ENCODE results near the gene EDC4. TPM values are rescaled to one million over a fixed set of nuclear protein-coding genes. Genes with fewer than 3 reads are reported as not detected.
A peak's percentile ranks its signal among the peaks of the same experiment; 100 is the strongest.

The EDC4 gene
- total RNA-seq, 1 experiment from 2014 or later: 106 TPM

DNA sequence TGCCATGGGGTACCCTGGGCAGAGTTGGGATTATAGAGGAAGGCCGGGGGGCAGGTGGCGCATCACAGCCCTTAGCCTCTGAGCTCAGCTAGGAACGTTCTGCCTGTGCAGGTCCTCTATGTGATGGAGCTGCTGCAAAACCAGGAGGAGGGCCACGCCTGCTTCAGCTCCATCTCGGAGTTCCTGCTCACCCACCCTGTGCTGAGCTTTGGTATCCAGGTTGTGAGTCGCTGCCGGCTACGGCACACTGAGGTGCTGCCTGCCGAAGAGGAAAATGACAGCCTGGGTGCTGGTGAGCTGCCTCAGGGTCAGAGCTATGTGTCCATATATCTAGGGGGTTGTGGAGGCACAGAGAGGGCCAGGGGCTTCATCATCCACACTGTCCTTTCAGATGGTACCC, 6.0 kb downstream of the EDC4 start:
- Mint-ChIP-seq H3K36me3 (ENCODE audit: insufficient read depth in 1 of 3, low read depth in 3 of 3) (peaks cover 29 to 77% (median 69%) of the 10 kb centered on the region in 3 experiments), H3K4me3 (peak overlapping the region in 1 of 2 experiments; percentile 32; a peak in 1 of 5 replicates), H3K27ac (peak overlapping the region in 1 of 3 experiments; percentile 52; a peak in 1 of 7 replicates)

More for the DNA sequence above, 6.0 kb downstream of the EDC4 start:
- Histone ChIP-seq H2BK15ac (ENCODE audit: low read depth, low read length) (no peak overlapping the region), H2BK5ac (ENCODE audit: insufficient read length, low read length) (no peak overlapping the region), H3K9ac (ENCODE audit: extremely low read depth, insufficient read length, low read length) (no peak overlapping the region), H2BK120ac (ENCODE audit: low read depth, low read length, poor library complexity, severe bottlenecking) (no peak overlapping the region), H4K8ac (replicated peaks; ENCODE audit: insufficient read length, low read depth, low read length) (no peak overlapping the region), H3K79me1 (ENCODE audit: insufficient read depth, low read depth, low read length, poor library complexity, severe bottlenecking) (no peaks in the 10 kb centered on the region), H2BK20ac (ENCODE audit: low read depth, low read length, poor library complexity, severe bottlenecking) (no peak overlapping the region), H3K4me1 (ENCODE audit: insufficient read depth, low read length) (no peaks in the 10 kb centered on the region; the same call in 1 of the 2 replicates), H2BK12ac (ENCODE audit: insufficient read length, low read depth, low read length) (no peak overlapping the region), H3K56ac (ENCODE audit: insufficient read length, low read depth, low read length) (no peak overlapping the region), H3K23me2 (ENCODE audit: insufficient read length, low read depth, low read length, poor library complexity, severe bottlenecking) (peaks cover 2% of the 10 kb centered on the region), H2AFZ (ENCODE audit: low read length) (no peak overlapping the region), H2AK5ac (ENCODE audit: insufficient read length, low read length) (no peak overlapping the region), H4K91ac (ENCODE audit: insufficient read length, low read depth, low read length) (no peak overlapping the region), H3K27ac (ENCODE audit: insufficient read length, low read depth, low read length) (no peak overlapping the region), H3T11ph (ENCODE audit: low read length) (no peak overlapping the region), H3K18ac (ENCODE audit: insufficient read length, low read depth, low read length) (no peak overlapping the region), H3K23ac (ENCODE audit: insufficient read length, low read depth, low read length) (no peak overlapping the region), H3K79me2 (ENCODE audit: insufficient read depth, low read length) (peaks cover 2% of the 10 kb centered on the region; the same call in 1 of the 2 replicates), H3K4me2 (ENCODE audit: insufficient read depth, insufficient read length, low read length) (no peak overlapping the region), H3K14ac (ENCODE audit: insufficient read depth, low read length) (no peak overlapping the region), H3K9me3 (ENCODE audit: control insufficient read depth, low read depth, low read length) (no peaks in the 10 kb centered on the region), H3K27me3 (ENCODE audit: insufficient read depth, low read length) (no peaks in the 10 kb centered on the region), H4K5ac (ENCODE audit: insufficient read length, low read depth, low read length) (no peak overlapping the region), H3K4ac (ENCODE audit: low read depth, low read length) (no peak overlapping the region), H4K20me1 (ENCODE audit: control insufficient read depth, insufficient read depth, insufficient read length) (no peaks in the 10 kb centered on the region)
- TF ChIP-seq CTCF (conservative IDR thresholded peaks at IDR 0.05): no peak
- Mint-ChIP-seq H3K27me3 (ENCODE audit: low read depth) (no peaks in the 10 kb centered on the region; the same call in 1 of the 2 replicates), H3K9me3 (no peaks in the 10 kb centered on the region), H3K4me1 (peaks cover 5% of the 10 kb centered on the region in 2 experiments)
- WGBS (ENCODE audit: extremely low coverage, insufficient read length, low lambda C conversion rate): no CpG with 5 or more reads among the region's 9 CpGs
- no peak for DNase-seq

All from H9 (cell line).